Calu3 (cell line): ENCODE measurements around the gene MLYCD. TPM values are rescaled to one million over a fixed set of nuclear protein-coding genes. Genes with fewer than 3 reads are reported as not detected.
A peak's percentile ranks its signal among the peaks of the same experiment; 100 is the strongest.

ENCODE experiments used
- BruUV-seq: library from RNA; stranded (reverse); fragments of 400-500 nt; replicated peaks from 2 replicates; lab custom pipeline; 2021; lab: Mats Ljungman, UMichigan
- CTCF ChIA-PET: fragments of 300-600 bp; sonication (Branson Sonifier 250); formaldehyde crosslinking; loops from one replicate; lab custom pipeline; 2022; ENCODE audit warnings: antibody characterized with exemption; lab: Charles Lee
- DNase-seq: peaks from one replicate; pipeline ENCODE4 v3.0.0; 2022
- H3K27ac Mint-ChIP-seq: one replicate; pipeline ENCODE4 v1.8.0; 2022; ENCODE audit warnings: mixed read lengths; ENCODE audit not compliant: unreplicated experiment
- H3K27me3 Mint-ChIP-seq: one replicate; pipeline ENCODE4 v1.8.0; 2022; ENCODE audit warnings: mixed read lengths; ENCODE audit not compliant: unreplicated experiment
- H3K36me3 Mint-ChIP-seq: one replicate; pipeline ENCODE4 v1.8.0; 2022; ENCODE audit warnings: mild to moderate bottlenecking, moderate library complexity, mixed read lengths; ENCODE audit not compliant: insufficient read depth, unreplicated experiment
- H3K4me1 Mint-ChIP-seq: one replicate; pipeline ENCODE4 v1.8.0; 2022; ENCODE audit warnings: mild to moderate bottlenecking, low read depth, mixed read lengths; ENCODE audit not compliant: unreplicated experiment
- H3K4me3 Mint-ChIP-seq: one replicate; pipeline ENCODE4 v1.8.0; 2022; ENCODE audit warnings: mild to moderate bottlenecking, low read depth, moderate library complexity, mixed read lengths; ENCODE audit not compliant: unreplicated experiment
- H3K9me3 Mint-ChIP-seq: one replicate; pipeline ENCODE4 v1.8.0; 2022; ENCODE audit warnings: low read depth, mixed read lengths; ENCODE audit not compliant: unreplicated experiment
- CTCF ChIP-seq: fragments of 200-600 bp; IDR thresholded peaks from one replicate; pipeline ENCODE4 v1.8.0; 2022; ENCODE audit warnings: antibody characterized with exemption; ENCODE audit not compliant: unreplicated experiment
- intact Hi-C: fragments of 100-400 bp; cut with micrococcal nuclease; formaldehyde crosslinking; loops from one replicate; pipeline ENCODE4 v1.10.0; 2022; ENCODE audit not compliant: unreplicated experiment
- total RNA-seq: library from RNA; stranded (reverse); gene quantifications from 2 replicates; pipeline ENCODE4 v1.2.3, GENCODE V29; 2022

The MLYCD gene
- total RNA-seq, 1 experiment from 2014 or later: 10.3 TPM

DNA sequence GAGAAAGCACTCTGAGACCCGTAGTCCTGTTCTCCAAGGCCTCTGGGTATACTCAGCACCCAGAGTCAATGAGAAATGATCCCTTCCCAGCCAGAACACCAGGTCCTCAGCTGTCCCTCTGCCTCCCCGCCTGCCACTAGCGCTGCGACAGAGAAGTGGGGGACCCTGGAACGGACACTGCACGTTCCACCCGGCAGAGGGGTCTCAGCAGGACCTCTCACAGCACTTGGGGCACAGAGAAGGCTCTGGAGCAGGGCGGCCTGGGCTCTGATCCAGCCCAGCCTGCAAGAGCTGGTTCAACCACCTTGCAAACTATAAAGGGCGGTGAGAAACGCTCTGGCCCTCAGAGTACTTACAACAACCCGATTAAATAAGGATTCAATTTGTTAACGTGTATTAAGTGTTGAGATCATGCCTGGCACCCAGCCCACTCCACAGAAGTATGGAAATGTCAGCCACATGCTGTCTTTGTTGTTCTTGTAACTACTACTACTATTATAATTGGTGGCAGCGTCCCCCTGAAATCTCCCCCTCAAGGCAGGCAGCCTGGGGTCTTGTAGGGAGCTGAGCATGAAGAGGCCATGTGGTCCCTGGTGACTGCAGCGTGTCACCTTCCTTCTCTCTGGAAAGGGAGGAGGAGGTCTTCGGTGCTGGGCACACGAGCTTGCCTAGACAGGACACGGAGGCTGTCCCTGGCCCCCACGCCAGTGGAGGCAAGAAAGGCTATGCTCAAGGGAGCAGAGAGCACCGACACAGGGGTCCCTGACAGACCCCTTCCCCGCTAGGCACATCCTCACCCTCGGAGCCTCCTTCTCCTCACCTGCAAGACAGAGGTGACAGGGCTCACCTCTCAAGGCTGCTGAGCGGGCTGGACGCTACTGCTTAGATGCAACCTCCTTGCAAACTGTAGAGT lies 56.6 kb downstream of the MLYCD start:
- no peaks in the 10 kb centered on the region for H3K9me3 Mint-ChIP-seq
- no peak overlapping the region for H3K27ac Mint-ChIP-seq
- no peaks in the 10 kb centered on the region for H3K27me3 Mint-ChIP-seq
- no peak for TF ChIP-seq CTCF
- H3K4me1 Mint-ChIP-seq: peaks cover 9% of the 10 kb centered on the region
- peaks cover 52% of the 10 kb centered on the region for H3K36me3 Mint-ChIP-seq
- CTCF ChIA-PET: interaction anchor here (1.3 kb wide), 1 partner anchor 88 kb away, joined by 12 read pairs; the partner anchor contains the start of gene SLC38A8
- no peak overlapping the region for H3K4me3 Mint-ChIP-seq
- DNase-seq: no peak
- no TSS peak for BruUV-seq
- intact Hi-C loops: loop anchor here (1.0 to 10.0 kb wide), 4 partner anchors 93 to 219 kb away; no protein-coding TSS in a partner anchor

- Mint-ChIP-seq H3K27me3 (no peaks in the 10 kb centered on the region), H3K9me3 (no peaks in the 10 kb centered on the region), H3K4me1 (peaks cover 9% of the 10 kb centered on the region), H3K27ac (no peak overlapping the region), H3K36me3 (peaks cover 63% of the 10 kb centered on the region), H3K4me3 (no peak overlapping the region)
- peak; percentile 92 for TF ChIP-seq CTCF
- no TSS peak for BruUV-seq
- intact Hi-C loops: loop anchor here (1.0 to 10.0 kb wide), 4 partner anchors 92 to 218 kb away; no protein-coding TSS in a partner anchor
- CTCF ChIA-PET: interaction anchor here (1.0 to 1.8 kb wide), 7 partner anchors 9 to 230 kb away, joined by 3 to 13 read pairs (median 5); partner anchors contain the start of genes SLC38A8 and TAF1C
- DNase-seq: peak; percentile 90
These were observed 57.7 kb downstream of the MLYCD start for GRCh38 chr16:83956336-83957289.

- Mint-ChIP-seq H3K36me3 (peaks cover 59% of the 10 kb centered on the region), H3K4me1 (peaks cover 9% of the 10 kb centered on the region), H3K4me3 (no peak overlapping the region), H3K9me3 (no peaks in the 10 kb centered on the region), H3K27ac (no peak overlapping the region), H3K27me3 (no peaks in the 10 kb centered on the region)
- CTCF ChIA-PET: interaction anchor here (0.7 to 1.8 kb wide), 10 partner anchors 9 to 230 kb away, joined by 3 to 13 read pairs (median 4); partner anchors contain the start of gene TAF1C
- DNase-seq: no peak
- no TSS peak for BruUV-seq
- intact Hi-C loops: loop anchor here (2.0 to 10.0 kb wide), 3 partner anchors 91 to 217 kb away; no protein-coding TSS in a partner anchor
- TF ChIP-seq CTCF: no peak
These were observed 58.5 kb downstream of the MLYCD start for GRCh38 chr16:83957296-83957855.
